HG03442 (cell line): Measurements from ENCODE around the gene RNF19B.

Experiments used
- ATAC-seq: cut with Tn5 transposase; IDR thresholded peaks from one replicate; pipeline ENCODE4 v1.9.1; 2021; ENCODE audit warnings: mild to moderate bottlenecking, moderate library complexity; ENCODE audit not compliant: unreplicated experiment

Gene RNF19B, protein sequence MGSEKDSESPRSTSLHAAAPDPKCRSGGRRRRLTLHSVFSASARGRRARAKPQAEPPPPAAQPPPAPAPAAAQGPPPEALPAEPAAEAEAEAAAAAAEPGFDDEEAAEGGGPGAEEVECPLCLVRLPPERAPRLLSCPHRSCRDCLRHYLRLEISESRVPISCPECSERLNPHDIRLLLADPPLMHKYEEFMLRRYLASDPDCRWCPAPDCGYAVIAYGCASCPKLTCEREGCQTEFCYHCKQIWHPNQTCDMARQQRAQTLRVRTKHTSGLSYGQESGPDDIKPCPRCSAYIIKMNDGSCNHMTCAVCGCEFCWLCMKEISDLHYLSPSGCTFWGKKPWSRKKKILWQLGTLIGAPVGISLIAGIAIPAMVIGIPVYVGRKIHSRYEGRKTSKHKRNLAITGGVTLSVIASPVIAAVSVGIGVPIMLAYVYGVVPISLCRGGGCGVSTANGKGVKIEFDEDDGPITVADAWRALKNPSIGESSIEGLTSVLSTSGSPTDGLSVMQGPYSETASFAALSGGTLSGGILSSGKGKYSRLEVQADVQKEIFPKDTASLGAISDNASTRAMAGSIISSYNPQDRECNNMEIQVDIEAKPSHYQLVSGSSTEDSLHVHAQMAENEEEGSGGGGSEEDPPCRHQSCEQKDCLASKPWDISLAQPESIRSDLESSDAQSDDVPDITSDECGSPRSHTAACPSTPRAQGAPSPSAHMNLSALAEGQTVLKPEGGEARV

DNA sequence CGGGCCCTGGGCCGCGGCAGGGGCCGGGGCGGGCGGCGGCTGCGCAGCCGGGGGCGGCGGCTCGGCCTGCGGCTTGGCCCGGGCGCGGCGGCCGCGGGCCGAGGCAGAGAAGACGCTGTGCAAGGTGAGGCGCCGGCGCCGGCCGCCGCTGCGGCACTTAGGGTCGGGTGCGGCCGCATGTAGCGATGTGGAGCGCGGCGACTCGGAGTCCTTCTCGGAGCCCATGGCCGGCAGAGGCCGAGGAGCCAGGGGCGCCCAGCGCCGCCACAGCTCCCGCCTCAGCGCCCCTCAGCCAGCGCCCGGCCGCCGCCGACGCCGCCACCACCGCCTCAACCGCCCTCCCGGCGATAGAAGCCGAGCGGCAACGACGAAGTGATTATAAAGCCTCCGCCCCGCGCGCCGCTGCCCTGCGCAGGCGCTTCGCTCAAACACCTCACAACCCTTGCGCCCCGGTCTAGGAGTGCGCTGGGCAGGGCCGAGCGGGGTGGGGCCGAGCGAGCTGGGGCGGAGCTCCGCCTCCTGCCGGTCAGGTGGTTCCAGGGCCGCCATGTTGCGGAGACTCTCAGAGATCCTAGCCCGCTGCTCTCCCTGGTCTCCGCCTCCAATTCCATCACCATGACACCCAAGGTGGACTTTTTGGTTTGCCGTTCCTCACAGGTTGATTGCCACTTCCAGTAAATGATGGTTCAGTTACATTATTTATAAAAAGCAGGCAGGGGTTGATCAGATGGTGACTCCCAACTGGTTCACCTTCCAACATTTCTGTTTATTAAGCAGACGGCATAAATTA is at the start of gene RNF19B:
RNF19B (minus strand) TSS at position 349 of the 790 bp plus-strand sequence; CDS start at position 225, 124 bp downstream.
- ATAC-seq: peak; percentile 78

DNA sequence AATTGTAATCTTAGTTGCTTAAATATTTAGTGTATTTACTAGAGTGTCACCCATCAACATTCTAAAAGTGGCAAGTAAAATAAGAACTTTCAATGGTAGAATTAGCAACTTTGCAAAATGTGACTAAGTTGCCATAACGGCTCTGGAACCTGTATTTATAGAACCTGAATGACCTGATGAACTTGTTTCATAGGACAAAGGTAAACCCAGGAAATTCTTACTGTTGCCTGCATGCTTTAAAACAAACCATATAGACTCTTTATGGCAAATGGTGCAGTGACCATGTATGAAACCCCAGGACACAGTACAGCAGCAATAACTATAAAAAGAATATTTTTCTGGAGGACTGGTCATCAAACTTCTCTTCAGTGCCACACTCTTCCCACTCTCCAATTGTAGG is 49.2 kb upstream of the RNF19B start:
- ATAC-seq: no peak

DNA sequence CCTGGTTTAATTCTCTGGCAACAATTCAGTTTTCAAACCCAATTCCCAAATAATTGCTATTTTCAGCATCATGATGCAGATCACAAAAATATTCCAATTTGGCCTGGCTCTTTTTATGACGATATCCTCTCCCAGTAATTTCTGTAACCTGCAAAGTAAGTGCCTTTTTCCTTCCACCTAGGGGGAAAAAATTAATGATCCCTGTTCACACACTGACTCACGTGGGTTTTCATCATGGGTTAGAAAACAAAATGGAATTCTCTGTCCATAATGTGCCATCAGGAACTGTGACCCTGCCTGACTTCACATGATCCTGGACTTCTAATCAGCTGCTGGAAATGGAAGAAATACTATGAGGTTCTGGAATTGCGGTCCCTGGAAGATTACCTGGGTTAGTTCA is 47.6 kb upstream of the RNF19B start:
- ATAC-seq: no peak

DNA sequence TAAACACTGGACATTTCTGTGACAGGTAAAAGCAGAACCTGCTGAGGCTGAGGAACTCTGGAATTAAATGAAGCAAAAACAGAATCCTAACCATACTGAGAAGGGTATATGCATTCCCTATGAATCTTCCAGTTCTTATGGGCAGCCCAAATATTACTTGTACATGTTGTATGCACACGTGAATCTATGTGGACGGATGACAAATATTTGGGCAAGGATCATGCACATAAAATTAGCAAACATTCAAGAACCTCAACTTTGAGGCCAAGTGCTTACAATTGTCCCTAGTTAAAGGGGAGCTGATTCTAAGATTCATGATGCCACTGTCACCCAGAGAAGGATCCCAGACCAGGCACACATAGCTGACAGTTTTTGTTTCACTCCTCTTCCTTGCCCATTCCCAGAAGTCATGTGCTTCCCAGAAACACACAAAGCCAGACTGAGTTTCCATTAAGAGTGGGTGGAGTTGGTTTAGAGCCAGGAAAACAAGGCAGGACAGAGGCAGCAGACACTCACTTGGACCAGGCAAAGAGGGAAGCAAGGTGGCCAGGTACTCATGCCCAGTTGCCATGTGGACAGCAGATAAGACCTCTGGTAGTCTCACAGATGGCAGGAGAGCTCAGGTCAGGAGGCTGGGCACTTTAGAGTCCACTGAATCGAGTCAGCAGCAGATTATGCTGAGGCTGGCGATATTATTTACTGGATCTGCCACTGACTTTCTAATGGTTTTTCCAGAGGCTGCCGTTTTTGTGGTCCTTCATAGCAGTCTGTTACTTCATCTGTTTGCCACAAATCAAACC is 46.5 kb upstream of the RNF19B start:
- no peak for ATAC-seq

DNA sequence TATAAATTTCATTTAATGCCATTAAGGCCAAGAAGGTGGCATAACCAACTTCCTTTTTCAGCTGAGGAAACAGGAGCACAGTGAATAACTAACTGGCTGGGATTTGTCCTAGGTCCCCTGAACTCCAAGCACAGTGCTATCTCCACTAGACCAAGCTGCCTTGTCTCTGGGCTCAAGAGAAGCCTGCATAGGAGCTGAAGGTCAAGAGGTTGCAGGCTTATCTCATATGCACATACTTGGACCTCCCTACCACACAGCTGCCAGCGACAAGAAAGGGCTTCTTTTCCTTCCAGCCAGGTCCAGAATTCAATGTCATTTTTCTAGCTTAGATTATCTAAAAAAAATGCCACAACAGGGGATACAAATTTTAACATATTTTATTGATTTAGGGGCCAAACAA is 45.0 kb upstream of the RNF19B start:
- no peak for ATAC-seq

DNA sequence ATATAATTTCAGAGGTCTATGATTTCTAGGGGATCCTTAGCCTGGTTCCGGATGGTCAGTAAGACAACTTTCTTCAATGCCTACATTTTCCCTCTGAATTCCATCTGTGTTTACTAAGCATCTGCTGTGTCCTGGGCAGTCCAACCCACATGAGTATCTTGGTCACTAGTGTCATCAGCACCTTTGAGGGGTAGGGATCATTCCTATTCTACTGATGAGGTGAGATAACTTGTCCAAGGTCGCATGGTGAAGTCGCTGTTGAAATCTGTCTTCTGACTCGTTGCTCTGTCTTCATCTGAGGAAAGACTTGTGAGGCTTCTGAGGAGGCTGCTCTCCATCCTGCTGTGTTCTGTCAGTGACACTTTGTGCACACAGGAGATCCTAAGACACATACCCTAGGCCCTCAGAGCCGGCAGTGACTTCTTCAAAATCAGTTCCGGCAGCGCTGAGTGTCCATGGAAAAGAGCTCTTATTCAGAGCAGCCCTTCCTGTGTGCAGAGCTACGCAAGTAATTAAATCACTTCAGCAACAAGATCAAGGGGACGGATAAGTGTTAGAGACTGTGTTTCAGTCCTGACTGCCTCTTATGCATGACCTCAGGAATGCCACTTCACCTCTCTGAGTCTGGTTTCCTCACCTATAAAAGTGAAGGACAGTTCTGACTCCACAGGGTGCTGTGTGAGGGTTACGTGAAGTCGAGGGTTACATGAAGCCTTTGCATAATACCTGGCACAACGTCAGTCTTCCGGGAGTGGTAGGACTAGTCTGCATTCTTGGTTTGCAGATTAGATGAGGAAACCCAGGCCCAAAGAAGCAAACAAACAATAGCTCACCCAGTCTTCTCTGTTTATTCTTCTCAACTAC is 43.7 kb upstream of the RNF19B start:
- ATAC-seq: no peak

DNA sequence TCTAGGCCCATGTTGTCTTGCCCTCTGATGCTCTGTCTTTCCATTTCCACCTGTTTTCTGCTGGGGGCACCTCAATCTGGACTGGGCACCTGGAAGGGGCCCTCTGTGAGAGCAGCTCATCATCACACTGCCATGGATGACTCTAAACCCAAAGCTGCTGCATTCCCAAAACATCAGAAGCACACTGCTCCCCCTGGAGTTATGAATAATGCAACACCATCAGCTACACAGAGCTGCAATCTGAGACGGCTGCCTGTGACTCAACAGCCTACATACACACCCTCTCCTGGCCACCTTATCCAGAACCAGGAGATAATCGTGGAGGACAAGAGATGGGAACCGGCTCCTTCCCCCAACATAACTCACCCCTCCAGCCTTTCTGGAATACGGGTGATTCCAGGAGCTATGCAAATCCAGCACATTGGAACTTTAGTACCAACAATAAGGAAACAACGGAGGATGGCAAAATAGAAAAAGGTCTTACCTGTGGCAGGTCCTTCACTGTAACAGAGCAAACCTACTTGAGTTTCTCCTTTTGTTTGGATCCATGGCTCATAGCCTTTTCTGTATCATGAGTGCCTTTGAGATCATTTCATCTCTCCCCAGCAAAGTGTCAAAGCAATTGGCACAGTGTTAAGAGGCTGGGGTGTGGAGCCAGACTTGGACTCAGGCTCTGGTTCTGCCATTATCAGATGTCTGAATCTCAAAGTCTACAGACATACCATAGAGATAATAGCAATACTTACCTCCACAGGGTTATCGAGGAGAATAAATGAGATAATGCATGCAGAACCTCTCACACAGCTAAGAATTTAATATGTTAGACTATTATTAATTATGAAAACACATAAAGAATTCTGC is 42.8 kb upstream of the RNF19B start:
- no peak for ATAC-seq

DNA sequence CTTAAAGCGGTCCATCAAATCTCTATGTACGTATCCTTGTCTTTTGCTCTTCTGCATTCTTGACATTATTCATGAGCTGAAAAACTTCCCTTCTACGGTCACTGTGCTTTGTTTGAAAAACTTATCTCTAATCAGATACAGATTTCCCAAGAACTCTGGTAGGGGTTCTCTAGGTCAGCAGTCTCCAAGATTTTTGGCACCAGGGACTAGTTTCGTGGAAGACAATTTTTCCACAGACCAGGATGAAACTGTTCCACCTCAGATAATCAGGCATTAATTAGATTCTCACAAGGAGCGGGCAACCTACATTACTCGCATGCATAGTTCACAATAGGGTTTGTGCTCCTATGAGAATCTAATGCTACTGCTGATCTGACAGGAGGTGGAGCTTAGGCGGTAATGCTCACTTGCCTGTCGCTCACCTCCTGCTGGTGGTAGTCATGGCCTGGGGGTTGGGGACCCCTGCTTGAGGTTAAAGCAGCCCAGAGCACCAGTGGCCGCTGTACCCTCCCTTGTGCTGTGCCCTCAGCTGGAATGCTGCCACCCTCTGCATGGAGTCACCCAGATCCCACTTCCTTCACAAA is 41.3 kb upstream of the RNF19B start:
- ATAC-seq: no peak

DNA sequence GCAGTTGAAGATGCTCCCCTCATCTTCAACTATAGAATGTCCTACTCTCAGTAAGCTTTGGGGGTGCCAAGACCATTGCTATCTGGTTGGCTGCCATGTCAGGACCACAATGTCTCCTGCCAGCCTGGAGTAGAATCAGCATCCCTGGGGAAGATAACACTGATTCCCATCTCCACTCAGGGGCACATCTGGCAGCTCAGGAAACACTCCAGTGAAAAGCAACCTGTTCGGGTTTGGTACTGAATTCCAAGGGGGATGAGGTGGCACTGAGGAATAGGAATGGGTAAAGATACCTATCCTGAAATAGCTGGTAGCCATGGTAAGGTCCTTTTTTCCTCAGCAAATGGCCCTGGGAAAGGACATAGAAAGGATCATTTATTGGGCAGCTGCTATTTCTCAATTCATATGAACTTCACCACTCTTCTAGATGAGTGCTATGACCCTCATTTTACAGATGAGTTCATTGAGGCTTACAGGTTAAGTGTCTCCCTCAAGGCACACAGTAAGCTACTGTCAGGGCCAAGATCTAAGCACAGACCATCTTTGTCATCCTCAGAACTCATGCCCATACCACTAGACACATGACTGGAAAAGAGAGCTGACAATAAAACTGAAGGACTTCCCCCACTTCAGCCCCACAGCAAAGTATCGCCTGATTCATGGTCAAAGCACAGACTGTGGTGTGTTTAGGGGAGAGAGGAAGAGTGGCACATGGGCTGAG is 40.7 kb upstream of the RNF19B start:
- ATAC-seq: no peak

DNA sequence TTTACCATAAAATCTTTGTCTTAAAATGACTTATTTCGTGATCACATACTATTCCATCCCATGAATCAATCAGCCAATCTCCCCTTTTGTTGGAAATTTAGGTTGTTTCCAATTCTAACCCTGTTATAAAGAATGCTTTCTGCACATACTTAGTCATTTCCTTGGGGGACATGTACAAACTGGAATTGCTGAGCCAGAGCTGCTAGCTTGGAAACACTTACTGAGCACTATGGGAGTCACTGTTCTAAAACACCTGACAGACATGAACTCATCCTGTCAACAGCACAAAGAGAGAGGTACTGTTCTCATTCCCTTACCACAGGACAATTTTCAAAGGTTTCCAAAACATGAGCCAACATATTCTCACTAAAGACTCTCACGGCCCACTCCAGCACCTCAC is 40.0 kb upstream of the RNF19B start:
- no peak for ATAC-seq

DNA sequence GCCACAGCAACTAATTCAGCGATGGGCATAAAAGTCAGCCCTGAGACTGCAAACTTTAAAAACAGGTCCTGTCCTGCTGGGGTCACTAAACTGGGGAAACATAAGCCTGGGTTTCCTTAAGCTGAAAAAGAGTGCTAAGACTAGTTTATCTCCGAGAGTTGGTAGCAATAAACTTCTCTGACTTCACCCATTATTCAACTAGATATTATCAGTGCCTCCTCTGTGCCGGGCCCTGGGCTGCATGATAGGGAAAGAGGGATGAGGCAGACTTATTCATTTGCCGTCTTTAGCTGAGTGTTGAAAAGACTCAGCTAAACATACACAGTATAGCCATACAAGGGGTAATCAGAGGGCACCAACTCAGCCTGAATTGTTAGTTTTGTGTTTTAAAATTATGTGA is 39.0 kb upstream of the RNF19B start:
- ATAC-seq: no peak

DNA sequence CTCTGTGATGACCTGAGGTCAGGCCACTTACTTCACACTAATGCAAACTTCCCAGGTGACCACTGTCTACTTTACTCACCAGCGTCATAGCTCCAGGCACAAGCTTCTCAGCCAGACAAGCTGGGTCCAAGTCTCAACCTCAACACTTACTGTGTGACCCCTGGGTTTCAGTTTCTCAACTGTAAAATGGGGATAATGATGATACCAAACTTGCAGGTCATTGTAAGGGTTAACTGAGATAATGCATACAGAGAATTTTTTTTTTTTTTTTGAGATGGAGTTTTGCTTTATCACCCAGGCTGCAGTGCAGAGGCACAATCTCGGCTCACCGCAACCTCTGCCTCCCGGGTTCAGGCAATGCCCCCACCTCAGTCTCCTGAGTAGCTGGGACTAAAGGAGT is 37.4 kb upstream of the RNF19B start:
- no peak for ATAC-seq

DNA sequence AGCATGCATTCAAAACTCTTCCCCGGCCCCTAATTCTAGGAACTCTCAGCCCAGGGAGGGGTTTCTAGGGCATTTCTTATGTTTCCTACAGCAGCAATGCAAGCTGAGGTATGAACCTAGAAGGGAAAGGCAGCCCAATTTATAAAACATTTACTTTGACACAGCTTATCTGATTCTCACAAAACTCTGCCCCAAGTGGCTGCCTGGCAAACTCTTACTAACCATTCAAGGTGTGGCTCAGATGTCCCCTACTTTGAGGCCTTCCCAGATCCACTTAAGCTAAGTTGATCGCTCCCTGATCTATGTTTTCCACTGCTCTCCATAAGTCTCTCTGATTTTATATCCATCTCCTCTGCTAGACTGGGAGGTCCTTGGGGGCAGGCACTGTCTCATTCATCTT is 36.7 kb upstream of the RNF19B start:
- no peak for ATAC-seq

DNA sequence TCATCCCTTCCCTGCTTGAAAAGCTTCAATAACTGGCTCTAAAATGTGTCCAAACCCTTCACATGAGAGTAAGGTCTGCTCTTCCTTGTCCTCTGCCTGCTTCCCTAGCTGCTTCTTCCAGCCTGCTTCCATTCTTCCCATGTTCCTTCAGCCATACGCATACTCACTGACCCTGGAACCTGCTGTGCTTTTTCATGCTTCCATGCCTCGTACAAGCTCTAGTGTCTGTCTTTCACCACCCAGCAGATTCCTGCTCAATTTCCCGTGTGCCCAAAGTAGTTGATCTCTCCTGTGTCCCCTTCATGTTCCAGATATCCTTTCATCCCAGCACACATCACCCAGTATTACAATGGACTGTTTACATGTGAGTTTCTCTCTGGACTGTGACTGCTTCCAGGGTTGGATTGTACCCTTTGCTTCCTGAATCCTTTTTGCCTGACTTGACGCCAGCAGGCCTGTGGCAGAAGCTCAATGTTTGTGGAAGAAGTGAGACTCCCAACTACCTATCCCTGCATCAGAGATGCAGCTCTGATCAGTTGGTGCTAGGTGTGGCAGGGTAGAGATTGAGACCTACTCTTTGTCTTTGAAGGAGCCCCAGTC is 35.9 kb upstream of the RNF19B start:
- no peak for ATAC-seq

DNA sequence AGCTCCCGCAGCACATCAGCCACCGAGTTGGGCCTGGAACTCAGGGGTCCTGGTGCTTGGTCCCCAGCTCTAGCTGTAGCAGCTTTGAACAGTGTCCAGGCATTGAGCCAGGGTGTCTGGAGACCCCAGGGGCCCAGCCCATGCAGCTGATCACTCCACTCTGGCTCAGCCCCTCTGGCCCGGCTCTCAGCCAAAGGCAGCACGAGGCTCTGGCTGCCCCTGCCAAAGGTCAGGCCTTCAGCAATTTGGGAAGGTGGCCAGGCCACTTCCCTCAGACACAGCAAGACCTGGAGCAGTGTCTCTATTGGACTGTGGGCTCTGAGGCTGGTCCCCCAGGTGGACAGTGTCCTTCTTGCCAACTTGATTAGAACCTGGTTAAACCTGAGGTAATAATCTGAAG is 34.4 kb upstream of the RNF19B start:
- ATAC-seq: no peak

DNA sequence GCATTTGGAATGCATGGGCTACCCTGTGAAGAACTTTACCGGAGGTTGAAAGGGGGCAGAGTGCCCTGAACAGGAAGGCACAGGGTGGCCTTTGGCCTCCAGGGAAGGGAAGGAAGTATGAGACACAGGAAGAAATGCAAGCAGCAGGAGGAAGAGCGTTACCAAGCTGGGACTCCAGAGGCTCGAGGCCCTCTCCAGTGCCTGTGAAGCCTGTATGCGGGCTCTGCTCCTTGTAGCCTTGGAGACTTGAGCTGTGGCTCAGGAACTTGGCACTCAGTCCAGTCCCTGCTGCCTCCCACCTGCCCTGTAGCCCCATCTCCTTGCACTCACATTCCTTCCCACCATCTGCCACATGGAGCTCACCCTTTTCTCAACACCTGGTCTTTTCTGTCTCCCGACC is 33.5 kb upstream of the RNF19B start:
- no peak for ATAC-seq

DNA sequence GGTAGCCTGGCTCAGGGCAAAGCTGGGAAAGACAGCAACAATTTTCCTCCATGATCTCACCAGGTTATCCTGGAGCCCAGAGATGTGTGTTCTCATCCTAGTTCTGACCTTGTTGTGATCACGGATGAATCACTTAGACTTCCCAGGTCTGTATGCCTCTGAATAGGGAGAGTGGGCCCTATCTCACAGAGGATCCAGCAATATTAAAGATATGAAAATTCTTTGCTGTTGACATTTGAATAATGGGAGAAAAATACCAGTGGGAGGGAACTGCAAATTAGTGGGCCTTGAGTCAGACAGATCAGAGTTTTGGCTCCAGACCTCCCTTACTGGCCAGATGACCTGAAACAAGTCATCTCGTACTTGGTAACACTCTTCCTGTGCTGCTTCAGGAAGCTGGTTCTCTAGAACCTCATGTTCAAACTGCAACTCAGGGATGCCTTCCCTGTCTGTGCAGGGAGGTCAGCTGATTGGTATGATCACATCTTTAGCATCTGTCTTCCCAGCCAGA is 32.8 kb upstream of the RNF19B start:
- no peak for ATAC-seq
